A549 (cell line): ENCODE results near the gene VWC2.

Experiments
- BHLHE40 ChIP-seq: IDR thresholded peaks from 2 replicates; pipeline ENCODE4 v1.6.1; 2012; ENCODE audit warnings: low read depth, low read length, inconsistent platforms
- EP300 ChIP-seq, 2 experiments: fragments of >200 bp; sonication (Bioruptor Twin); formaldehyde crosslinking; IDR thresholded peaks; 2 replicates in 1 of 2; 3 replicates in 1 of 2; pipeline ENCODE4 v1.6.1; 2016 to 2017
- FOSL2 ChIP-seq, 2 experiments: fragments of 450-650 bp in 1 of 2; fragments of >200 bp in 1 of 2; sonication (Bioruptor Twin) in 1 of 2; formaldehyde crosslinking; IDR thresholded peaks; 2 replicates each; pipeline versions ENCODE4 v1.5.0 to v1.6.1; 2016 to 2020; ENCODE audit warnings: mild to moderate bottlenecking in 1 of 2, moderate library complexity in 1 of 2
- POLR2A ChIP-seq: IDR thresholded peaks from 2 replicates; pipeline ENCODE4 v1.6.1; 2012; ENCODE audit warnings: mild to moderate bottlenecking, low read length
- POLR2AphosphoS2 ChIP-seq: conservative IDR thresholded peaks from 2 replicates; pipeline ENCODE4 v1.6.1; 2012; ENCODE audit warnings: low read length, improper control_type of control experiment, inconsistent platforms
- RARB ChIP-seq: fragments of 250-450 bp; sonication (Bioruptor Pico); IDR thresholded peaks from 2 replicates; pipeline ENCODE4 v1.8.0; 2021; ENCODE audit warnings: mild to moderate bottlenecking, moderate library complexity
- USF2 ChIP-seq: fragments of 450-650 bp; IDR thresholded peaks from 2 replicates; pipeline ENCODE4 v1.6.1; 2014; ENCODE audit warnings: antibody characterized with exemption
- TF ChIP-seq, protein P1 (sequence below): fragments of 150-350 bp; IDR thresholded peaks from 2 replicates; pipeline ENCODE4 v1.6.1; 2014; ENCODE audit warnings: low read depth, mild to moderate bottlenecking, low read length
- TF ChIP-seq, protein P2 (sequence below): fragments of >200 bp; sonication (Bioruptor Twin); formaldehyde crosslinking; IDR thresholded peaks from 3 replicates; pipeline ENCODE4 v1.5.1; 2016
- TF ChIP-seq, protein P3 (sequence below): IDR thresholded peaks from 2 replicates; pipeline ENCODE4 v1.6.1; 2012; ENCODE audit warnings: low read depth, borderline replicate concordance

GRCh38 chr7:49927631-49928030 is 154.2 kb downstream of the VWC2 start:
- TF ChIP-seq, protein P1, sequence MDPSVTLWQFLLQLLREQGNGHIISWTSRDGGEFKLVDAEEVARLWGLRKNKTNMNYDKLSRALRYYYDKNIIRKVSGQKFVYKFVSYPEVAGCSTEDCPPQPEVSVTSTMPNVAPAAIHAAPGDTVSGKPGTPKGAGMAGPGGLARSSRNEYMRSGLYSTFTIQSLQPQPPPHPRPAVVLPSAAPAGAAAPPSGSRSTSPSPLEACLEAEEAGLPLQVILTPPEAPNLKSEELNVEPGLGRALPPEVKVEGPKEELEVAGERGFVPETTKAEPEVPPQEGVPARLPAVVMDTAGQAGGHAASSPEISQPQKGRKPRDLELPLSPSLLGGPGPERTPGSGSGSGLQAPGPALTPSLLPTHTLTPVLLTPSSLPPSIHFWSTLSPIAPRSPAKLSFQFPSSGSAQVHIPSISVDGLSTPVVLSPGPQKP: no peak
- TF ChIP-seq, protein P2, sequence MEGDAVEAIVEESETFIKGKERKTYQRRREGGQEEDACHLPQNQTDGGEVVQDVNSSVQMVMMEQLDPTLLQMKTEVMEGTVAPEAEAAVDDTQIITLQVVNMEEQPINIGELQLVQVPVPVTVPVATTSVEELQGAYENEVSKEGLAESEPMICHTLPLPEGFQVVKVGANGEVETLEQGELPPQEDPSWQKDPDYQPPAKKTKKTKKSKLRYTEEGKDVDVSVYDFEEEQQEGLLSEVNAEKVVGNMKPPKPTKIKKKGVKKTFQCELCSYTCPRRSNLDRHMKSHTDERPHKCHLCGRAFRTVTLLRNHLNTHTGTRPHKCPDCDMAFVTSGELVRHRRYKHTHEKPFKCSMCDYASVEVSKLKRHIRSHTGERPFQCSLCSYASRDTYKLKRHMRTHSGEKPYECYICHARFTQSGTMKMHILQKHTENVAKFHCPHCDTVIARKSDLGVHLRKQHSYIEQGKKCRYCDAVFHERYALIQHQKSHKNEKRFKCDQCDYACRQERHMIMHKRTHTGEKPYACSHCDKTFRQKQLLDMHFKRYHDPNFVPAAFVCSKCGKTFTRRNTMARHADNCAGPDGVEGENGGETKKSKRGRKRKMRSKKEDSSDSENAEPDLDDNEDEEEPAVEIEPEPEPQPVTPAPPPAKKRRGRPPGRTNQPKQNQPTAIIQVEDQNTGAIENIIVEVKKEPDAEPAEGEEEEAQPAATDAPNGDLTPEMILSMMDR: no peak
- TF ChIP-seq USF2 (no peak), POLR2A (no peak), RARB (CRISPR knock-in tag) (no peak), EP300 (IDR thresholded peaks at IDR 0.05) (no peak), BHLHE40 (no peak), FOSL2 (IDR thresholded peaks at IDR 0.05) (no peak), FOSL2 (CRISPR knock-in tag; IDR thresholded peaks at IDR 0.05) (no peak), POLR2AphosphoS2 (no peak)
- TF ChIP-seq, protein P3, sequence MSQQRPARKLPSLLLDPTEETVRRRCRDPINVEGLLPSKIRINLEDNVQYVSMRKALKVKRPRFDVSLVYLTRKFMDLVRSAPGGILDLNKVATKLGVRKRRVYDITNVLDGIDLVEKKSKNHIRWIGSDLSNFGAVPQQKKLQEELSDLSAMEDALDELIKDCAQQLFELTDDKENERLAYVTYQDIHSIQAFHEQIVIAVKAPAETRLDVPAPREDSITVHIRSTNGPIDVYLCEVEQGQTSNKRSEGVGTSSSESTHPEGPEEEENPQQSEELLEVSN: no peak
